Natural killer cell (primary cell): Measurements from ENCODE around the gene GLRX3. TPM values are rescaled to one million over a fixed set of nuclear protein-coding genes. Genes with fewer than 3 reads are reported as not detected.

Experiments used
- ATAC-seq, 3 donors: fragments of 150-1000 bp in 2 of 3; fragments of 200-7000 bp in 1 of 3; cut with Tn5 transposase; 1 replicate in 1 of 3; 2 replicates in 2 of 3; pipeline ENCODE4 v1.10.0; 2021; ENCODE audit warnings: mild to moderate bottlenecking in 2 of 3, moderate library complexity in 2 of 3
- DNase-seq, 2 donors: peaks; one replicate each; pipeline versions ENCODE4 v3.0.0 to v3.0.0-alpha.2; 2013 to 2021; ENCODE audit warnings: mixed read lengths in 1 of 2
- H3K27ac ChIP-seq: one replicate; pipeline ENCODE4 v1.5.1; 2013; ENCODE audit warnings: mild to moderate bottlenecking, low read length
- H3K27me3 ChIP-seq: one replicate; pipeline ENCODE4 v1.6.1; 2013; ENCODE audit warnings: low read length; ENCODE audit not compliant: control insufficient read depth, insufficient read depth
- H3K36me3 ChIP-seq: one replicate; pipeline ENCODE4 v1.6.1; 2013; ENCODE audit warnings: low read length; ENCODE audit not compliant: control insufficient read depth, insufficient read depth
- H3K4me1 ChIP-seq: one replicate; pipeline ENCODE4 v1.6.1; 2013; ENCODE audit warnings: low read length; ENCODE audit not compliant: control insufficient read depth, insufficient read depth
- H3K4me3 ChIP-seq: one replicate; pipeline ENCODE4 v1.5.1; 2013; ENCODE audit warnings: low read length
- H3K9me3 ChIP-seq: one replicate; pipeline ENCODE4 v1.6.1; 2013; ENCODE audit warnings: low read length; ENCODE audit not compliant: control insufficient read depth, insufficient read depth
- H3K27ac Mint-ChIP-seq, 2 donors: one replicate each; pipeline ENCODE4 v1.8.0; 2022; ENCODE audit warnings: mild to moderate bottlenecking in 2 of 2, mixed read lengths in 2 of 2, moderate library complexity in 1 of 2
- H3K27me3 Mint-ChIP-seq, 2 donors: one replicate each; pipeline ENCODE4 v1.8.0; 2022; ENCODE audit warnings: low read depth in 2 of 2, mixed read lengths in 2 of 2
- H3K36me3 Mint-ChIP-seq: one replicate; pipeline ENCODE4 v1.8.0; 2022; ENCODE audit warnings: mixed read lengths
- H3K4me1 Mint-ChIP-seq, 2 donors: one replicate each; pipeline ENCODE4 v1.8.0; 2022; ENCODE audit warnings: mixed read lengths in 2 of 2
- H3K4me3 Mint-ChIP-seq: one replicate; pipeline ENCODE4 v1.8.0; 2022; ENCODE audit warnings: mild to moderate bottlenecking, moderate library complexity, mixed read lengths
- H3K9me3 Mint-ChIP-seq, 2 donors: one replicate each; pipeline ENCODE4 v1.8.0; 2022; ENCODE audit warnings: mixed read lengths in 2 of 2
- WGBS: methylation state at CpG from one replicate; pipeline ENCODE4 v1.1.7; 2013; ENCODE audit warnings: missing lambda C conversion rate; ENCODE audit not compliant: insufficient coverage; 5-methylcytosine and 5-hydroxymethylcytosine counted together
- intact Hi-C: fragments of 100-400 bp; cut with micrococcal nuclease; formaldehyde crosslinking; loops from one replicate; pipeline ENCODE4 v1.14.2; 2022
- total RNA-seq, 4 donors: library from RNA; stranded (reverse); fragments of 120-200 nt in 1 of 4; gene quantifications; one replicate each; pipeline versions ENCODE4 v1.2.3 to v1.2.4, GENCODE V29; 2013 to 2022
- TF ChIP-seq, protein P1 (sequence below): fragments of 200-600 bp; IDR thresholded peaks from one replicate; pipeline ENCODE4 v1.8.0; 2022; ENCODE audit warnings: antibody characterized with exemption

The GLRX3 gene
- total RNA-seq, 3 donors from 2014 or later (not counting 1 experiment from before 2014, with no cell fraction given) = 33.8 to 51.7 (median 39.1) TPM

DNA sequence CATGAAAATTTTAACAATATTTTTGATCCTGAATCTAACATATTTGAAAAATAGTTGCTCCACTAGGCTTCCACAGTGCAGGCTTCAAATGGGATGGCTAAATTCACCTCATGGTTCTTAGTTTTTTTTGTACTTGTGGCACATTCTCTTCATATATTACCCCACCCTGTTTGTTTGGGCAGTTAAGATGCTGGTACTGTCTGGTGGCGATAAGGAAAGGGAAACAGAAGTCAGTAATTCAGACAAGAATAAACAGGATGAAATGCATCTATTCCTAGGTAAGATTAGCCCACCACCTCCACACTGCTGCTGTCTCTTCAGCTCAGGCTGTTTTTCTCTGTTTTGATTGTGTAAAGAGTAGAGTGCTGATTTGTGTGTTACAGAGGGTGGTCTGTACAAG, 44.2 kb downstream of the GLRX3 start:
- no peaks in the 10 kb centered on the region for H3K27me3 Mint-ChIP-seq
- H3K27ac ChIP-seq = no peak overlapping the region
- TF ChIP-seq, protein P1, sequence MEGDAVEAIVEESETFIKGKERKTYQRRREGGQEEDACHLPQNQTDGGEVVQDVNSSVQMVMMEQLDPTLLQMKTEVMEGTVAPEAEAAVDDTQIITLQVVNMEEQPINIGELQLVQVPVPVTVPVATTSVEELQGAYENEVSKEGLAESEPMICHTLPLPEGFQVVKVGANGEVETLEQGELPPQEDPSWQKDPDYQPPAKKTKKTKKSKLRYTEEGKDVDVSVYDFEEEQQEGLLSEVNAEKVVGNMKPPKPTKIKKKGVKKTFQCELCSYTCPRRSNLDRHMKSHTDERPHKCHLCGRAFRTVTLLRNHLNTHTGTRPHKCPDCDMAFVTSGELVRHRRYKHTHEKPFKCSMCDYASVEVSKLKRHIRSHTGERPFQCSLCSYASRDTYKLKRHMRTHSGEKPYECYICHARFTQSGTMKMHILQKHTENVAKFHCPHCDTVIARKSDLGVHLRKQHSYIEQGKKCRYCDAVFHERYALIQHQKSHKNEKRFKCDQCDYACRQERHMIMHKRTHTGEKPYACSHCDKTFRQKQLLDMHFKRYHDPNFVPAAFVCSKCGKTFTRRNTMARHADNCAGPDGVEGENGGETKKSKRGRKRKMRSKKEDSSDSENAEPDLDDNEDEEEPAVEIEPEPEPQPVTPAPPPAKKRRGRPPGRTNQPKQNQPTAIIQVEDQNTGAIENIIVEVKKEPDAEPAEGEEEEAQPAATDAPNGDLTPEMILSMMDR = no peak
- ATAC-seq (no peak), DNase-seq (no peak)
- H3K4me1 ChIP-seq = no peaks in the 10 kb centered on the region
- WGBS = no CpG with 5 or more reads among the region's 1 CpG
- H3K27ac Mint-ChIP-seq = no peak overlapping the region
- intact Hi-C loops = no loop called here
- no peaks in the 10 kb centered on the region for H3K27me3 ChIP-seq
- H3K36me3 Mint-ChIP-seq = peaks cover 12% of the 10 kb centered on the region
- H3K4me3 ChIP-seq = no peak overlapping the region
- H3K36me3 ChIP-seq = peaks cover 46% of the 10 kb centered on the region
- no peaks in the 10 kb centered on the region for H3K9me3 ChIP-seq
- no peaks in the 10 kb centered on the region for H3K4me1 Mint-ChIP-seq
- H3K4me3 Mint-ChIP-seq = no peak overlapping the region
- no peaks in the 10 kb centered on the region for H3K9me3 Mint-ChIP-seq

- 98% methylated on average over 5 of the region's 5 CpGs for WGBS
- H3K4me1 Mint-ChIP-seq = no peaks in the 10 kb centered on the region
- H3K4me3 Mint-ChIP-seq = no peak overlapping the region
- no peak overlapping the region for H3K4me3 ChIP-seq
- no peak overlapping the region for H3K27ac Mint-ChIP-seq
- no peak overlapping the region for H3K27ac ChIP-seq
- ATAC-seq = no peak
- H3K4me1 ChIP-seq = no peaks in the 10 kb centered on the region
- peaks cover 46% of the 10 kb centered on the region for H3K36me3 ChIP-seq
- no peak for DNase-seq
- H3K27me3 ChIP-seq = no peaks in the 10 kb centered on the region
- intact Hi-C loops = no loop called here
- no peaks in the 10 kb centered on the region for H3K9me3 ChIP-seq
- H3K9me3 Mint-ChIP-seq = no peaks in the 10 kb centered on the region
- peaks cover 9% of the 10 kb centered on the region for H3K36me3 Mint-ChIP-seq
- TF ChIP-seq, protein P1 = no peak
- no peaks in the 10 kb centered on the region for H3K27me3 Mint-ChIP-seq
Observed at GRCh38 chr10:130181858-130182257, 45.7 kb downstream of the GLRX3 start.

- peaks cover 4% of the 10 kb centered on the region in 2 donors for H3K4me1 Mint-ChIP-seq
- TF ChIP-seq, protein P1 = no peak
Observed at GRCh38 chr10:130185591-130185990, 49.4 kb downstream of the GLRX3 start.

More at GRCh38 chr10:130185591-130185990, 49.4 kb downstream of the GLRX3 start:
- no peak overlapping the region for H3K27ac Mint-ChIP-seq
- Histone ChIP-seq H3K4me1 (peaks cover 8% of the 10 kb centered on the region), H3K9me3 (no peaks in the 10 kb centered on the region), H3K27me3 (no peaks in the 10 kb centered on the region), H3K27ac (no peak overlapping the region), H3K4me3 (no peak overlapping the region), H3K36me3 (peaks cover 39% of the 10 kb centered on the region)
- 93% methylated on average over 11 of the region's 11 CpGs for WGBS
- no peaks in the 10 kb centered on the region for H3K27me3 Mint-ChIP-seq
- ATAC-seq = no peak
- H3K9me3 Mint-ChIP-seq = no peaks in the 10 kb centered on the region
- peaks cover 9% of the 10 kb centered on the region for H3K36me3 Mint-ChIP-seq
- intact Hi-C loops = no loop called here
- DNase-seq = no peak
- H3K4me3 Mint-ChIP-seq = no peak overlapping the region
